GM21529 (cell line): ENCODE data around the gene VWA3B.

ENCODE experiments used
- ATAC-seq: cut with Tn5 transposase; IDR thresholded peaks from one replicate; pipeline ENCODE4 v1.9.1; 2021; ENCODE audit not compliant: unreplicated experiment

Gene VWA3B

DNA sequence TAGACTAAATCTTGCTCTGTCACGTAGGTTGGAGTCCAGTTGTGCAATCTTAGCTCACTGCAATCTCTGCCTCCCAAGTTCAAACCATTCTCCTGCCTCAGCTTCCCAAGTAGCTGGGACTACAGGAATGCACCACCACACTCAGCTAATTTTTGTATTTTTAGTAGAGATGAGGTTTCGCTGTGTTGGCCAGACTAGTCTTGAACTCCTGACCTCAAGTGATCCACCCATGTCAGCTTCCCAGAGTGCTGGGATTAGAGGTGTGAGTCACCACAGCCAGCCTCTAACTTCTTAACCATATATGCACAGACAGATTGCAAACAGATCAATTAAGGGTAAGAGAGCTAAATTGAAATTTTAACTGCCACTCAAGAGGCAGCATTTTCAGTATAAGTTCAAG, 237.2 kb downstream of the VWA3B start:
- no peak for ATAC-seq

DNA sequence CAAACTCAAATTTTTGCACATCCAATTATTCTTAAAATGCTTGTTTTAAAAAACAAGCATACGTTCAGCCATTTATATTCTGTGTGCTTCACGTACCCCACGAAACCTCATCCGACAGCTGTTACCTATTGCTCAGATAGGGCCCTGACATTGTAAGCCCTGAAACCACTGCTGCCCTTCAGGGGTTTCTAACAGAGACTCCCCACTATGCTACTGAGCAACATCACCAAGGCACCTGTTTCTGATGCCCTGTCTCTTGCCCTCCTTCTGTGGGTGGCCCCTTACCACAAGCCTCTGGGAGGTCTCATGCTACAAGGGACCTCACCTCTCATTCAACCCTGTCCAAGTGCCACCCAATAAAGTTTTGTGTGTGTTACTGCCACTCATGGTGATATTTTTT, 240.8 kb downstream of the VWA3B start:
- no peak for ATAC-seq

DNA sequence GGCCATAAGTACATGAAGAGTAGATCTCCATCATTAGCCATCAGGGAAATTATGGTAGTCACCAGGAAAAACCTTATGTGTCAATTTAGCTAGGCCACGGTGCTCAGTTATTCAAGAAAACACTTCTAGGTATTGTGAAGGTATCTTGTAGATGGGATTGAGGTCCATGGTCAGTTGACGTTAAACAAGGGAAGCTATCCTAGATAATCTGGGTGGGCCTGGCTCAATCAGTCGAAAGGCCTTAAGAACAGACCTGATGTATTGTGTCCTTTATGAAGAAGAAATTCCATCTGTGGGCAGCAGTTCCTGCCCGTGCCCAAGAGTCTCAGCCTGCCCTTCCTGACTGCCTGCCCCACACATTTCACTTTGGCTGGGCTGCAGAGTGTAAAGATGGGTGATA, 242.6 kb downstream of the VWA3B start:
- no peak for ATAC-seq

DNA sequence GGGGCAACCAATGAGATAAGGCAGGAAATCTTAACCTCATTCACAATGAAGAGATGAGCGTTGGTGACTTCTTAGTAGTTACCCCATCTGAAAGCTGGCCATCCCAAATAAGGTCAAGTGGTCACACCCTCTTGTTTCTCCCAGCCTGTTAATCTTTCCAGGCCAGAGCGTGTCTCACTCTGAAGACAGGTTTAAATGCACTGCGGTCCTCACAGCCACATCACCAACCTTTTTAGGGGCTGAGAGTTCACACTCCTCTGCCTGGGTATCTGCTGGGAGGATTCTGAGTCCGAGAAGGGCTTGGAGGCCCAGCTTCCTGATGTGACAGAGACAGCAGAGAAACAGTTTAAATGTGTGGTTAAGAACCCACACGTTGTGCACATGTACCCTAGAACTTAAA, 246.0 kb downstream of the VWA3B start:
- no peak for ATAC-seq

DNA sequence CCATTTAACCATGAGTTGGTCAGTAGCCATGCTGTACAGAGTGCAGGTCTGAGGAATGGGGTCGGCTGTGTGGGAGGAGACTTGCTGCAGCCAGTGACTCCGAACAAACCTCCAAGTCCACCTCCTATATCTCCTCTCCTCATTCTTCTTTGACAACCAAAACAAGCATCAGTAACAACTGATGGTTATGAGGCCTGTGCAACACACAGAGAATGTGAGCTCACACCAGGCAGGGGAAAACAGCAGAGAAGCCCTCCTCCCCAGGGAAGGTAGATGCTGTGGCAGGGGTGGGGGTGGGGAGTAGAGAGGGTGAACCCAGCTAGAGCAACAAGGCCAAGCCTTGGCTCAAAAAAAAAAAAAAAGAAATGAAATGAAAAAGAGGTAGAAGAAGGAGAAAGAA, 247.0 kb downstream of the VWA3B start:
- ATAC-seq, result no peak

DNA sequence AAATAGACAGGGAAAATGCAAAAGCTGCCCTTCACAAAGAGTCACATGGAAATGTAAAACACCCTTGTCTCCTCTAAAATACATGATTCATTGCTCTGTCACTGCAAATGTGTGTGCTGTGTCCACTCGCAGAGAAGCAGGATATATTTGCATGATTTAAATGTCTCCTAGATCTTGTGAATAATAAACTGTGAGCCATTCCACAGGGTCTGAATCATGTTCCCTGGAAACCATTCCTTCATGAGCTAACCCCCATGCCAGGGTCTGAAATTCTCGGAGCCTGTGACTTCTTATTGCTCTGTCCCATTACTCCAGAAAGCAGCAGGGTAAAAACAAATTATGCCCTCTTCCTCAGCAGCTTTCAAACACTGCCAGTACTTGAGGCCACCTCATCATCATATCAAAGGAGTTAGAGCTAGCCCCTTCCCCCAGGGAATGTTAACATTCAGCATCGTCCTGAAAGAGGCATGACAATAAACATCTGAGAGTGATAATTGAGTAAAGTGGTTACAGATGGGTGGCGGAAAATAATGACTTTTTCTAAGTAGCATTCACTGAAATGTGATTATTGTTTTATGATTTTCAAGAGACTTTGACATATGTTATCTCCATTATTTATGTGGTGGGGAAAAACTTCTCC, 247.6 kb downstream of the VWA3B start:
- no peak for ATAC-seq

DNA sequence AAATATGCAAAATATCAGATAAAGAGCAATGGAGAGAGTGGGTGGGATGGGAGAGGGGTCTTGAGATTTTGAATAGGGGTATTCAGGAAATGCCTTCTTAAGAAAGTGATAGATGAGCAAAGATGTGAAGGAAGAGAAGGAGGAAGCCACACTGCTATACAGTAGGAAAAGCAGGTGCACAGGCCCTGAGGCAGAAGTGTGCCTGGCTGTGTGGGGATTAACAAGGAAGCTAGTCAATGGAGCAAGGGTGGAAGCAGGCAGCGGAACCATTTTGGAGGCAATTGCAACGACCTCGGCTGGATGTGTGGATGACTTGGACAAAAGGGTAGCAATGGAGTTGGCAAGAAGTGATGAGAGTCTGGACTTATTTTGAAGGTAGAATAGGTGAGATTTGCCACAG, 248.3 kb downstream of the VWA3B start:
- ATAC-seq, result no peak

DNA sequence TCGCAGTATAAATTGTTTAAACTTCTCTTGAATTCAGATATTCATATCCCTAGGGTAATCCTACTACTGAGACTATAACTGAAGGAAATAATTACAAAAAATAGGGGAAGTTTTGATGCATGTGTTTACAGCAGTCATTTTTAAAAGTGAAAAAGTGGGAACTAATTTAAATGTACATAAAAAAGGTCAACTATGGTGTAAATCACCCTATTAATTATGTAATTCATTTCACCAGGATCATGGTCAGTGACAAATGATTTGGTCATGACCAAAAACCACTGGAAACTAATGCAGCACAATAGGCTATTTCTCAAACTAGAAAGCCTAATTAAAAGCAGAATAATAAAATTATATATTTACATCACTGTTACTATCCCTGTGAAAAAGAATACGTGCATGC, 254.3 kb downstream of the VWA3B start:
- no peak for ATAC-seq

DNA sequence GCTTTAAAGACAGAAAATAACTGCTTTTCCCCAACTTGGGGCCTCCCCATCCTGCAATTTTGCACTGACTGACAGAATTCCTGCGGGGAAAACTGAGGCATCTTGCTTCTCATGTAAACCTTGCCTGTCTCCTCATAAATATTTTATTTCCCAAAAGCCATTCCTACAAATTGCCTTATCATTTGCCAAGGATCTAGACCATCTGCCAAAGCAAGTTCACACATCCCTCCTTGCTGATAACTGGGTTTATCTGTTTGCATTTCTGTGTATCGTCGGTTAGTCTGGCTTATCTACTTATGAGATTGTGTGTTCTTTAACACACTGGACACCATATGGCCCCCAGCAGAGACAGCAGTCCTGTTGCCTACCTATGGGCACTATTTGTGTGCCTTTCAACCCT, 256.3 kb downstream of the VWA3B start:
- no peak for ATAC-seq

DNA sequence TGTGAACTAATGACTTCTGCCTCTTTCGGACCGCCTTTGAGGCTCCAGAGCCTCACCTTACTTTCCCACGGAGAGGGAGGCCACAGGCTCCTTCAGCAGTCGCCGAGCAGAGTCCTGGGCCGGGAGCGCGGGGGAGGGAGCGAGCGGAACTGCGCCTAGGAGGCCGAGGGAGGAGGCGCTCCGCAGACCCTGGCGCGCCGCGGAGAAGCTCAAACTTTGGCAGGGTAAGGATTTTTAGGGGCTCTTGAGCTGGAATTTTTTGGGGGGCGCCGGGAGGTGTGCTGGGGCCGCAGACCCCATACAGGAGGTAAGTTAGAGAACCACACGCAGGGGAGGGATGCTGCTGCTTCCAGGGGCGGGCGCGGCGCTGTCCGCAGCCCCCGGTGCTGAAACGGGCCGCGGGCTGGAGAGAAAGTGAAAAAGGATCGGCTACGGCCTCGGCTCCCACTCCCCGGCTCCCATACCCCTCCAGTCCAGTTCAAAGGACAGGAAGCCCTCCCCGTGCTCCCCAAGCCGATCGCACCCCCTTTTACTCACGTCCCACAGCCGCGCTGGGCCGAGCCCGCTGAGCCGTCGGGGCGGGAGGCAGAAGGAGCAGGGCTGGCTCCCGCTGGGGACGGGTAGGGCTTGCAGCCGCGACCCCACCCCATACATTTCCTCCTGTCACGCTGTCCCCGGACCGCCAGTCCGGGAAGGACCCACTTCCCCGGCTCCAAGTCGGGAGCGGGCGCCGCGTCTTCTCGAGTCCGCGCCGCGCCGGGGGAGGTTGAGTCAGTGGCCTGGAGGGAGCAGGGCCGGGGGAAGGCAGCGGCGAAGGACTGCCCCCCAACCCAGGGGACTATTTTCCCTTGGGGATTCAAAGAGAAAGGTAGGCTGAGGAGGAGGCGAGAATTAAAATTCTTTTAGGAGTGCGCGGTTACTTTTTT, 259.6 kb downstream of the VWA3B start, which contains the start of gene CNGA3:
CNGA3 (plus strand) TSS at position 146 of the 926 bp plus-strand sequence. CDS start 23,520 bp downstream, outside the sequence.
- ATAC-seq, result no peak

DNA sequence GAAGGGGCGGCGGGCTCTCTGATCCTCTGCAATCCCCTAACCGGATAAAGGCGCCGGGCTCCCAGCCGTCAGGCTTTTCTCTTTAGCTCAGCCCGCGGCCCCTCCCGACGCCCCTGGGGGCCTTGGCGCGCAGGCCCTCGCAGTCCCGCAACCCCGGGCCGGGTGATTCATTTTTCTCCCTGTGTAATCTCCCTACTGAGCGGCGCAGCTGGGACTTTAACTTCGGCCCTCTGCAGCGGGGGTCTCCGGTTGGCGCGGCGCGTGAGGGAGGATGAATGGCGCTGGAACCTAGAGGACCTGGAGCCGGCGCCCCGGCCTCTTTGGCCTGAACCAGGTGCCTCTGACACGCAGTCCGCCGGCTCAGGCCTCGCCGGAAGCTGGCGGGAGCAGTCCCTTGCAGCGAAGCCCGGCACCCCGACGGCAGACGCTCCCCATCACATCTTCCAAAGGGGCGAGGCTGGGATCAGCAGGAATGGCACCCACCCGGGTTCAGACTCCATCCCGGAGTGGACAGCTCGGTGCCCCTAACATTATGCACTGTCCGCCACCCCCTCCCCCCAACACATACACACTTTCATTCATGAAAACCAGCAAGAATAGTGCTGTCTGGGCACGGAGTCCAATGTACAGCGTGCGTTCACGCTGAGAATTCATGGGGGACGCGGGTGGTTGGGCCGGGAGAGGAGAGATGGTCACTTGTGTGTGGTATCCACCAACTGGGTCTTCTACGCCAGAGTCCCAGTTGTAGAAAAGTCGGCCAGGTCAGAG, 260.5 kb downstream of the VWA3B start:
- no peak for ATAC-seq

DNA sequence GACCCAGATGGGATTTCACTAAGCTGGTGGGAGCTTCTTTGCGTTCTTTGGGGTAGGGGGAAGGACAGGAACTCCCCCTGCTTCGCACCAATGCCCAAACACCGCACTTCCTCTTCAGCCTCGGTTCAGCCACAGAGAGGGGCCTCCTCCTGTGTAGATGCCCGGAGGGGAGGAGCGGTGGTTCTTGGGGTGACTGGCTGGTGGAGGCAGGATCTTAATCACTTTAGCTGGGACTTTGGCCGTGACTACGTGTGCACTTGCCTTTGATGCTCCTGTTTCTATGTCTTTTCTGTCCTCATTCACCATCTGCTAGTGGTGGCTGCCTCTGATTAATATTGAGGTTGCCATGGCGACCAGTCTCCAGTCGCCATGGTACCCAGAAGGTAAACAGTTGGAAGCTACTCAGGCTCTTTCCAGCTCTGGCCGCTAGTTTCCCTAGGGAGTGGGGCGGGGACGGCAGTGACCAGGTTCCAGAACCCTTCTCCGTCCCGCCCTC, 261.1 kb downstream of the VWA3B start:
- no peak for ATAC-seq

DNA sequence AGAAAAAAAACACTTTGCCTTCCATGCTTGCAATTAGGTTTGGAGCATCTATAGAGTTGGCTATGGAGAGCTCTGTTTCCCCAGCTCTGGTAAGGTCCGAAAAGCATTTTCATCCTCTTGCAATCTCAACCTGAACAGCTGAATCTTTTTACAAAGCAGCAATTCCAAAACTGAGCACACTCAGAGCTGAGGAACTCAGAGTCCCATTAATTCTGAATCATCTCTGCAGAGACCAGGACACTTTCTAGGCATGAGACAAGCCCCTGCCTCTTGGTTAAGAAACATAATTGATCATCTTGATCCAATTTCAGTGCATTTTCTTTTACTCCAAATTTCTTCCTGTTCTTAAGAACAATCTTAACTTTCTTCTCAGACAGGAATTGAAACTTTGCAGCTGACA, 263.4 kb downstream of the VWA3B start:
- no peak for ATAC-seq

DNA sequence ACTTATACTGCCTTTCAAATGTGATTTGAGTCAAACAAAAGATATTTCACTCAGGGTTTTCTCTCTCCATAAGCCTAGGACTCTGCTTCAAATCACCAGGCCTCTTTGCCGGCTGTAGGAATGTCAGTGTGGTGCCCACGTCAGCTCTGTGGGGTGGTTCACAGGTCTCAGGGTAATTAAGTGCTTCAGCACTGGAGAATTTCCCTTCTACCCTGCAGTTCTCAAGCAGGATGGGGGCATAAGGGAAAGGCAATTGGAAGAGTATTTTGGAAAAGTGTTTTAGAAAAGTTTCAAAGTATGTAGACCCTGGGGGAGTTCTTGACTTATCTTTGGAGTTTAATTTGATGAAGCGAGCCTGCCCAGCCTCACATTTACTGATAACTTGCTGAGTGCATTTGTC, 268.9 kb downstream of the VWA3B start:
- no peak for ATAC-seq

DNA sequence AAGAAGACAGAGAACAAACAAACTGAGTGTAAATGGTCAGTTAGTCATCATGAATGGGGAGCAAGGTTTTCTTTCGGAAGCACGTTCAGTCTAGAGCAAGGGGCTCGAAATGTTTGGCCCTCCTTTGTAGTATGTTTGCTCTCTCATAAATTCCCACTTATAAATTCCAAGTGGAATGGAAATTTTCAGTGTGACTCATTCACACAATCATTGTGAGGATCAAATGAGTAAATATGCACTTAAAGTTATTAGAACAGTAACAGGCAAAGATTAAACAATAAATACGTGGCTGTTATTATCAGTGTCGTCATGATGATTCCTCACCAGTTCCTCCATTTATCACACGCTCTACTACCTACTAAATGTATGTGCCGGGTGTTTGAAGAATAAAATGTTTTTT, 269.8 kb downstream of the VWA3B start:
- no peak for ATAC-seq

DNA sequence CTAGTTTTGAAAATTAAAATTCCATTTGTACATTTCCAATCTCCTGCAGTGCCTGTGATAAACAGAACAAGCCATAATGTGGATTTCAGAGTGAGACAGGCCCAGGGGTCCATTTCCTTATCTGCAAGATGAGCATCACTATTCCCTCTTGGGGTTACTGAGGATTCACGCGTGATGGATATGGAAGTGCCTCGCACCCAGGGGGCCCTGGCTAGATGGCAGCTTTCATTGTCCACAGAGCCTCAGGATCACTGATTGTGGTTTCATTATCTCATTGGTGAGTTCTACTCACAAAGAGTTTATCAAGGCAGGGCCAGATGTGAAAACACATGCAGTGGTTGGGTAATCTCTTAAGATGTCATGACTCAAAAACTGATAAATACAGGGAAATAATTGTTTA, 270.9 kb downstream of the VWA3B start:
- ATAC-seq, result no peak

DNA sequence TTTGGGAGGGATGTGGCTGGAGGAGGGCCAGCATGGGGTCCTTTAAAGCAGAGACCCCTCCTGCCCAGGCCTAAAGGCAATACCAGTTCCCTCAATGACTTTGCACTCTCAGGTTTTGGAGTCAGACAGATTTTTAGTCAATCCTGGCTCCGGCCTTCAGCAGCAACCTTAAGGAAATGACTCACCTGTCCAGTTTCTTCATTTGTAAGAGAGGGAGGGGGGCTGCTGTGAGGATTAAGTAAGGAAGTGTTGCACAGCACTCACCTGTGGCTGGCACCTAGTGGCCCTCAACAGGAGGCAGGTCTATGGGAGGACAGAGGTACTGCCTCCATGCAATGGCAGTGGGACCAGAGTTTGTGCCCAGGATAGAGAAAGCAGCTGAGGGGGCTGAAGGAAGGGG, 273.0 kb downstream of the VWA3B start:
- no peak for ATAC-seq
